ENCODE results near the gene HARS1. TPM values are rescaled to one million over a fixed set of nuclear protein-coding genes. Genes with fewer than 3 reads are reported as not detected.

Gene HARS1
- total and polyA plus RNA-seq, 2 of the 13 experiments (the other 11 are each of a cell fraction or from before 2014, with no cell fraction given): 36.9 to 66.2 TPM

DNA sequence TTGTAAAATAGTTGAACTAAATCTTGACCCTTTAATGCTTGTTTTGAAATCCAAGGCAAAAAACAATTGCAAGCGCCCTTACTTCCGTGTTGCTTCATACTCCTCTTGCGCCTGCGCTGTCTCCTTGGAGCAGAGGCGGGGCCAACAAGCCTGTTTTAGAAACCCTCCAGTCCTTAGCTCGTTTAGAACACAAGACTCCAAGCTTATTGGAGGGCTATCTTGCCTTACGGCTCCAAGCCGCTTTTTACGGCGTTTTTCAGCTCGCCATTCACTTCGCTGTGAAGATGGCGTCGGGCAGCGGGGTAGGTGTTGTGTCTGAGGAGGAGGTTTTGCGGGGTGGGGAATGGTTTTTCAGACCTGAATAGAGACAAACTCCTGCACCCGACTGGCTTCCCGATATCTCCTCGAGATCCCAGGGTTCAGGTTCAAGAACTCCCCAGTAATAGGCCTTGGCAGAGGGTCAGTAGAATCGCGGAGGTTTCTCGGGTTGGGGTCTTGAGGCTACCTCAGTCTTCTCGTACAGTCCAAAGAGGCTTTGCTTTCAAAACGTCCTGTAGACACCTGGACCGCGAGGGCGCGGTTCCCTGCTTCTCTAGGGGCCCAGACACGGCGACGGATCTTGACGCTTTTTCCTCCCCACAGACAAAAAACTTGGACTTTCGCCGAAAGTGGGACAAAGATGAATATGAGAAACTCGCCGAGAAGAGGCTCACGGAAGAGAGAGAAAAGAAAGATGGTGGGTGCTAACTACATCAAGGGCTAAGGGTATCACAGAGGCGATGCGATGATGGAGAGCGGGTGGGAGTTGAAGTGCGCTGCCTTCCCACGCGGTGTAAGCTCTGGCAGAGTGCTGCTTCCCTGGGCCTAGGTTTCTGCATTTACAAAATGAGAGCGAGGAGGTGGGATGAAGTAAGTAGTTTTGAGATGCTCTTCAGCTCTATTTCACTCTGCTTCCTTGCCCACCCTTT lies 9.3 kb upstream of the HARS1 start, which contains the start of gene ZMAT2 (continued):
- TF ChIP-seq ERF (CRISPR knock-in tag; IDR thresholded peaks at IDR 0.05) (peak; percentile 91), XRCC5 (optimal IDR thresholded peaks at IDR 0.05; ENCODE audit: low read length) (peak; percentile 46), ZBTB20 (CRISPR knock-in tag; IDR thresholded peaks at IDR 0.05; ENCODE audit: borderline replicate concordance, low read depth) (0 out of 2 replicates have a peak, but pooled peaks have one; percentile 21), ZFY (CRISPR knock-in tag; IDR thresholded peaks at IDR 0.05) (peak; percentile 46), KDM5B (CRISPR knock-in tag; IDR thresholded peaks at IDR 0.05; ENCODE audit: borderline replicate concordance) (no peak; the same call in 1 of the 2 replicates), ZNF180 (CRISPR knock-in tag; IDR thresholded peaks at IDR 0.05; ENCODE audit: borderline replicate concordance, low read depth) (no peak), ZC3H4 (CRISPR knock-in tag; IDR thresholded peaks at IDR 0.05; ENCODE audit: borderline replicate concordance) (no peak), ZFP37 (CRISPR knock-in tag; IDR thresholded peaks at IDR 0.05; ENCODE audit: borderline replicate concordance) (no peak), EEA1 (CRISPR knock-in tag; IDR thresholded peaks at IDR 0.05; ENCODE audit: borderline replicate concordance) (no peak), MIER2 (CRISPR knock-in tag; IDR thresholded peaks at IDR 0.05) (peak; percentile 68; the same call in 1 of the 2 replicates), ZNF75D (CRISPR knock-in tag; IDR thresholded peaks at IDR 0.05; ENCODE audit: borderline replicate concordance) (no peak)
- TF ChIP-seq, protein P1, sequence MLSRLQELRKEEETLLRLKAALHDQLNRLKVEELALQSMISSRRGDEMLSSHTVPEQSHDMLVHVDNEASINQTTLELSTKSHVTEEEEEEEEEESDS (CRISPR knock-in tag; IDR thresholded peaks at IDR 0.05; ENCODE audit: borderline replicate concordance): 0 out of 2 replicates have a peak, but pooled peaks have one; percentile 54
